BLaER1 treated with 17β-estradiol and CSF1 and Interleukin-3, amounts not matched to agents 10 nM and 100 nM (cell line): ENCODE data around the gene RGS7.
"Not testable (repeated sequence)": the region's sequence is repeated elsewhere in the genome, so short reads cannot be mapped to it uniquely, and the experiment has no call there.

Experiments used
- H3K27ac ChIP-seq, 11 experiments: shearing (Covaris generic); formaldehyde crosslinking; 2 replicates each; pipeline ENCODE4 v1.8.1; 2022
- H3K27me3 ChIP-seq, 11 experiments: shearing (Covaris generic); formaldehyde crosslinking; 2 replicates each; pipeline ENCODE4 v1.8.1; 2022
- H3K36me3 ChIP-seq, 11 experiments: shearing (Covaris generic); formaldehyde crosslinking; 2 replicates each; pipeline ENCODE4 v1.8.1; 2022
- H3K4me1 ChIP-seq, 10 experiments: shearing (Covaris generic); formaldehyde crosslinking; 2 replicates each; pipeline ENCODE4 v1.8.1; 2022
- H3K4me2 ChIP-seq, 11 experiments: shearing (Covaris generic); formaldehyde crosslinking; 2 replicates each; pipeline ENCODE4 v1.8.1; 2022
- H3K4me3 ChIP-seq, 10 experiments: shearing (Covaris generic); formaldehyde crosslinking; 2 replicates each; pipeline ENCODE4 v1.8.1; 2022
- H3K9ac ChIP-seq, 11 experiments: shearing (Covaris generic); formaldehyde crosslinking; 2 replicates each; pipeline ENCODE4 v1.8.1; 2022
- H3K9me3 ChIP-seq, 11 experiments: shearing (Covaris generic); formaldehyde crosslinking; replicated peaks in 1 of 11; 2 replicates each; pipeline ENCODE4 v1.8.1; 2022
- H4K20me1 ChIP-seq, 11 experiments: shearing (Covaris generic); formaldehyde crosslinking; 2 replicates each; pipeline ENCODE4 v1.8.1; 2022
- Cebpa-rat ChIP-seq, 11 experiments: shearing (Covaris generic); IDR thresholded peaks; 2 replicates each; pipeline ENCODE4 v1.8.1; 2022

The RGS7 gene

GRCh38 chr1:241229711-241230110, 127.3 kb downstream of the RGS7 start:
- Histone ChIP-seq H3K36me3 (no peaks in the 10 kb centered on the region), H3K27me3 (no peaks in the 10 kb centered on the region), H3K4me2 (no peak overlapping the region), H4K20me1 (no peaks in the 10 kb centered on the region), H3K9me3 (no peaks in the 10 kb centered on the region), H3K4me3 (no peak overlapping the region), H3K27ac (no peak overlapping the region), H3K9ac (no peak overlapping the region), H3K4me1 (no peaks in the 10 kb centered on the region)
- no peak for TF ChIP-seq Cebpa-rat (IDR thresholded peaks at IDR 0.05)

GRCh38 chr1:241229216-241229615, 127.8 kb downstream of the RGS7 start:
- Histone ChIP-seq H3K4me2 (no peak overlapping the region), H3K27me3 (no peaks in the 10 kb centered on the region), H3K4me1 (no peaks in the 10 kb centered on the region), H3K27ac (no peak overlapping the region), H3K9ac (no peak overlapping the region), H3K4me3 (no peak overlapping the region), H3K36me3 (no peaks in the 10 kb centered on the region), H4K20me1 (no peaks in the 10 kb centered on the region), H3K9me3 (no peaks in the 10 kb centered on the region)
- TF ChIP-seq Cebpa-rat (IDR thresholded peaks at IDR 0.05), result no peak

GRCh38 chr1:241228339-241228738, 128.7 kb downstream of the RGS7 start:
- TF ChIP-seq Cebpa-rat (IDR thresholded peaks at IDR 0.05), result no peak
- Histone ChIP-seq H3K27me3 (no peaks in the 10 kb centered on the region), H3K4me2 (no peak overlapping the region), H3K27ac (no peak overlapping the region), H4K20me1 (no peaks in the 10 kb centered on the region), H3K4me1 (no peaks in the 10 kb centered on the region), H3K9ac (no peak overlapping the region), H3K9me3 (no peaks in the 10 kb centered on the region), H3K36me3 (no peaks in the 10 kb centered on the region), H3K4me3 (no peak overlapping the region)

- no peak for TF ChIP-seq Cebpa-rat (IDR thresholded peaks at IDR 0.05)
- Histone ChIP-seq H3K27ac (no peak overlapping the region), H3K4me3 (no peak overlapping the region), H3K9ac (no peak overlapping the region), H3K4me2 (no peak overlapping the region), H3K9me3 (no peaks in the 10 kb centered on the region; a peak in 1 of 22 replicates), H4K20me1 (no peaks in the 10 kb centered on the region), H3K36me3 (no peaks in the 10 kb centered on the region), H3K4me1 (no peaks in the 10 kb centered on the region), H3K27me3 (no peaks in the 10 kb centered on the region)
Observed at GRCh38 chr1:241225741-241226140, 131.3 kb downstream of the RGS7 start.

GRCh38 chr1:241224189-241224588, 132.8 kb downstream of the RGS7 start:
- not testable (repeated sequence) for H3K36me3 ChIP-seq, H3K27me3 ChIP-seq, H4K20me1 ChIP-seq, H3K27ac ChIP-seq, H3K9me3 ChIP-seq, H3K4me3 ChIP-seq, H3K4me2 ChIP-seq, H3K9ac ChIP-seq, H3K4me1 ChIP-seq

GRCh38 chr1:241222813-241223212, 134.2 kb downstream of the RGS7 start:
- not testable (repeated sequence) for H3K36me3 ChIP-seq, H3K4me3 ChIP-seq, H3K9me3 ChIP-seq, H3K27me3 ChIP-seq, H4K20me1 ChIP-seq, H3K9ac ChIP-seq, H3K27ac ChIP-seq, H3K4me2 ChIP-seq, H3K4me1 ChIP-seq

- H3K4me3 ChIP-seq, result no peak overlapping the region
- H3K4me1 ChIP-seq, result no peaks in the 10 kb centered on the region
- no peak overlapping the region for H3K9ac ChIP-seq
- H3K9me3 ChIP-seq, result peaks cover 0 to 10% (median 0%) of the 10 kb centered on the region in 11 experiments; a peak in 6 of 22 replicates
- no peak overlapping the region for H3K4me2 ChIP-seq
- H4K20me1 ChIP-seq, result no peaks in the 10 kb centered on the region
- TF ChIP-seq Cebpa-rat (IDR thresholded peaks at IDR 0.05), result no peak
- H3K36me3 ChIP-seq, result no peaks in the 10 kb centered on the region
- H3K27me3 ChIP-seq, result no peaks in the 10 kb centered on the region
- H3K27ac ChIP-seq, result no peak overlapping the region
Observed at GRCh38 chr1:241221319-241221718, 135.7 kb downstream of the RGS7 start.

- not testable (repeated sequence) for H3K4me3 ChIP-seq, H3K9ac ChIP-seq, H3K4me1 ChIP-seq, H3K9me3 ChIP-seq, H3K27me3 ChIP-seq, H3K27ac ChIP-seq, H3K4me2 ChIP-seq, H3K36me3 ChIP-seq, H4K20me1 ChIP-seq
Observed at GRCh38 chr1:241220913-241221312, 136.1 kb downstream of the RGS7 start.

GRCh38 chr1:241219449-241219848, 137.6 kb downstream of the RGS7 start:
- H4K20me1 ChIP-seq, result no peaks in the 10 kb centered on the region
- no peak for TF ChIP-seq Cebpa-rat (IDR thresholded peaks at IDR 0.05)
- H3K36me3 ChIP-seq, result no peaks in the 10 kb centered on the region
- H3K27ac ChIP-seq, result no peak overlapping the region
- no peaks in the 10 kb centered on the region for H3K27me3 ChIP-seq
- H3K4me2 ChIP-seq, result no peak overlapping the region
- H3K4me3 ChIP-seq, result no peak overlapping the region
- H3K9me3 ChIP-seq, result peaks cover 0 to 10% (median 0%) of the 10 kb centered on the region in 11 experiments; a peak in 6 of 22 replicates
- H3K9ac ChIP-seq, result no peak overlapping the region
- no peaks in the 10 kb centered on the region for H3K4me1 ChIP-seq

GRCh38 chr1:241217516-241217915, 139.5 kb downstream of the RGS7 start:
- Histone ChIP-seq H3K4me3 (no peak overlapping the region), H3K4me1 (no peaks in the 10 kb centered on the region), H3K9ac (no peak overlapping the region), H3K36me3 (no peaks in the 10 kb centered on the region), H3K9me3 (peaks cover 0 to 10% (median 0%) of the 10 kb centered on the region in 11 experiments; a peak in 6 of 22 replicates), H3K27me3 (no peaks in the 10 kb centered on the region), H3K4me2 (no peak overlapping the region), H3K27ac (no peak overlapping the region), H4K20me1 (no peaks in the 10 kb centered on the region)
- TF ChIP-seq Cebpa-rat (IDR thresholded peaks at IDR 0.05), result no peak

- Histone ChIP-seq H3K4me1 (no peaks in the 10 kb centered on the region), H3K9me3 (peaks cover 0 to 10% (median 0%) of the 10 kb centered on the region in 11 experiments; a peak in 5 of 22 replicates), H3K27ac (no peak overlapping the region), H3K4me3 (no peak overlapping the region), H4K20me1 (no peaks in the 10 kb centered on the region), H3K9ac (no peak overlapping the region), H3K27me3 (no peaks in the 10 kb centered on the region), H3K36me3 (no peaks in the 10 kb centered on the region), H3K4me2 (no peak overlapping the region)
- no peak for TF ChIP-seq Cebpa-rat (IDR thresholded peaks at IDR 0.05)
Observed at GRCh38 chr1:241215683-241216082, 141.3 kb downstream of the RGS7 start.
